GM12801 (cell line): ENCODE measurements around the gene CYTL1.

ENCODE experiments used
- TF ChIP-seq, protein P1 (sequence below): IDR thresholded peaks from one replicate; pipeline ENCODE4 v1.5.1; 2011; ENCODE audit warnings: control low read depth; ENCODE audit not compliant: insufficient read length; ENCODE audit errors: extremely low read depth

Gene CYTL1

DNA sequence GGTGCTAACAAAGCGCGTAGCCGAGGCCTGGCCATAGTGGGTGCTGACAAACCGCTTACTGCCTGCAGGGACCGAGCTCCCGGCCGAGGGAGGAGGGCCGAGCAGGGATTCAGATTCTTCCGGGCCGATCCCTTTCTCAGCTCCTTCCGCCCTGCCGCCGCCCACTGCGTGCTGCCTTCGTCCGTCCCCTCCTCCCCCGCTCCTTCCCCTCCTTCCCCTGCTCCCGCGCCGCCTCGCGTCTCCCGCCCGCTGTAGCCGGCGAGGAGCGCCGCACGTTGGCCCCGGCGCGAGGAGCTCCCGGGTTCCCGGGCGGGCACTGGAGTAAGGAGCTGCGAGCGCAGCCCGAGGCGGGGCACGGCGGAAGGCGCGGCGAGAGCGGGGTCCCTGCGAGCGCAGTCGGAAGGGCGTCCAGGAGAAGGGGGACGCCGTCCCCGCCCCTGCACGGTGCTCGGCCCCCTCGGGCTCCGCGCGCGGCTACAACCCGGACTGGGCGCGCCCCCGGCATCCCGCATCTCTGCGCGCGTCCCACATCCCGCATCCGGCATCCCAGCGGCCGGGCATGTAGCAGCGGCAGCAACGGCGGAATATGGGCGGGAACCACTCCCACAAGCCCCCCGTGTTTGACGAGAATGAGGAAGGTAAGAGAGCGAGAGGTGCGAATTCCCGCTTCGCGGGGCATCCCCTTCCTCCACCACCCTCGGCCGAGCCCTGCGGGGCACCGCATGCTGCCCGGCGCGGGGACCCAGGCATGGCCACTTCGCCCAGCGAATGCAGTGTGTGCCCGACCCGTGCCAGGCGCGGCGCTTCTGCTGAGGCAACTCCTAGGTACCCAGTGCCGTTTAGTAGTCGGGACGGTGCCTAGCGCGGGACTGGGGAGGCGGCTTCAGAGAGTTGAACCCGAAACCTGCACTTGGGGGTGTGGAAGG, 32.3 kb upstream of the CYTL1 start, which contains the start of gene STK32B:
Gene STK32B, plus strand, starts transcription at position 203 of the 926 bp plus-strand sequence.
- TF ChIP-seq, protein P1, sequence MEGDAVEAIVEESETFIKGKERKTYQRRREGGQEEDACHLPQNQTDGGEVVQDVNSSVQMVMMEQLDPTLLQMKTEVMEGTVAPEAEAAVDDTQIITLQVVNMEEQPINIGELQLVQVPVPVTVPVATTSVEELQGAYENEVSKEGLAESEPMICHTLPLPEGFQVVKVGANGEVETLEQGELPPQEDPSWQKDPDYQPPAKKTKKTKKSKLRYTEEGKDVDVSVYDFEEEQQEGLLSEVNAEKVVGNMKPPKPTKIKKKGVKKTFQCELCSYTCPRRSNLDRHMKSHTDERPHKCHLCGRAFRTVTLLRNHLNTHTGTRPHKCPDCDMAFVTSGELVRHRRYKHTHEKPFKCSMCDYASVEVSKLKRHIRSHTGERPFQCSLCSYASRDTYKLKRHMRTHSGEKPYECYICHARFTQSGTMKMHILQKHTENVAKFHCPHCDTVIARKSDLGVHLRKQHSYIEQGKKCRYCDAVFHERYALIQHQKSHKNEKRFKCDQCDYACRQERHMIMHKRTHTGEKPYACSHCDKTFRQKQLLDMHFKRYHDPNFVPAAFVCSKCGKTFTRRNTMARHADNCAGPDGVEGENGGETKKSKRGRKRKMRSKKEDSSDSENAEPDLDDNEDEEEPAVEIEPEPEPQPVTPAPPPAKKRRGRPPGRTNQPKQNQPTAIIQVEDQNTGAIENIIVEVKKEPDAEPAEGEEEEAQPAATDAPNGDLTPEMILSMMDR, result no peak

DNA sequence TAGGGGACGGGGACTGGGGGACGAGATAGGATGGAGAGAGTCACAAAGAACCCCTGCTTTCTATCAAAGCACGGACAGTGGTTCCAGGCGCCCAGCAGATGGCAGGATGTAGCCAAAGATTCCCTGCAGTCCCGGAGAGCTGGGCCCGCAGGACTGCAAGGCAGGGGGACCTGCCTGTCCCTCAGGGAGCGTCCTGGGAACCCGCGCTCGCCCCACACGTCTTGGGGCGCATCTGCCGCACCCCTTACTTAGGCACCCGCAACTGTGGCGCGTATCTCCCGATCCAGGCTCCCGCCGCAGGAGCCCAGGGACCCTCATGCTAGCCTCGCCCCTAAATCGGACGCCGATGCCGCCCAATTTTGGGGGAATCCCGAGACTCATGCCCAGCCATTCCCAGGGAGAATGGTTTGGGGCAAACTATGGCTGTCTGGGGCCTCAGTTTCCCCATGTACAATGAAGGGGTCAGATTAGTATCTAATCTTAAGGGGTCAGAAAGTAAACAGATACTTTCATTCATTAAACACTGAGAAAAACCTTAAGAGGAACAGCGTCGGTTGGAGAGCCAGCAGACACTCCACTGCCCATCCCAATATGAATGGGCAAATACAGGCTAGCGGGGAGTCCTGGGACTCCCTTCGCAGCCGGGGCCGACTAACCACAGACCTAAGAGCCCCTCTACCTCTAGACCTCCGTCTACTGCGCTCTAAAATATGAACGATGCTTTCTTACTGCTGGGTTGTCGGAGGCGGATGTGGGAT, 31.4 kb upstream of the CYTL1 start:
- TF ChIP-seq, protein P1, result no peak

DNA sequence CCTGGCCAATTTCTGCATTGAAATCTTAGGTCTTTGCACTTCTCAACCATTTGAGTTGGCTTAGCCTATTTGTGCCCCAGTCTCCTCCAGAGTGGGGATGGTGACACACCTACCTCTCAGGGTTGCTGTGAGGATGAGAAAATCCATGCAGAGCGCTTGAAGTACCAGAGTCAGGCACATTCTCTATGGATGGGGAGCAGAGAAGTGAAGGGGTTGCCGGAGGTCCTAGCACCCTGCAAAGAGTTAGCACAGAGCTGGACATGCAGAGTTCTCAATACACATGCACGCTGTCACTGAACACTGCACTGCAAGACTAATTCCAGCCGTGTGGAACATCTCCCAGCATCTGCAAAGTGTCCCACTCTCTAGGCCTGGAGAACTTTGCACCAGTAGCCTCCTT, 29.5 kb upstream of the CYTL1 start:
- TF ChIP-seq, protein P1, result no peak

DNA sequence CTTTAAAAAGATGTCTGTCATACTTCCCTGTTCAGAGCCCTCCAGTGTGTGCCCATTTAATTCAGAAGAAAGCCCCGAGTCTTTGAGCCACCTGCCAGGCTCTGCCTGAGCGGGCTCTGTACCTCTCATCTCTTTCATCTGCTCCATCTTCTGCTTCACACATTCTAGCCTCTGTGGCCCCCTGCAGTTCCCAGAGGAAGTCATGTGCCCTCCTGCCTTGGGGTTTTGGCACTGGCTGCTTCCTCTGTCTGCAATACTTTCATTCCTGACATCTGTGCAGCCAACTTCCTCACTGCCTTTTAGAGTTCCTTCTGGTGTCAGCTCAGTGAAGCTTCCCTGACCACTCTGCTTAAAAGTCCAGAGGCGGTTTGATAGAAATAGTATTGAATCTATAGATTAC, 25.8 kb upstream of the CYTL1 start:
- TF ChIP-seq, protein P1, result no peak

DNA sequence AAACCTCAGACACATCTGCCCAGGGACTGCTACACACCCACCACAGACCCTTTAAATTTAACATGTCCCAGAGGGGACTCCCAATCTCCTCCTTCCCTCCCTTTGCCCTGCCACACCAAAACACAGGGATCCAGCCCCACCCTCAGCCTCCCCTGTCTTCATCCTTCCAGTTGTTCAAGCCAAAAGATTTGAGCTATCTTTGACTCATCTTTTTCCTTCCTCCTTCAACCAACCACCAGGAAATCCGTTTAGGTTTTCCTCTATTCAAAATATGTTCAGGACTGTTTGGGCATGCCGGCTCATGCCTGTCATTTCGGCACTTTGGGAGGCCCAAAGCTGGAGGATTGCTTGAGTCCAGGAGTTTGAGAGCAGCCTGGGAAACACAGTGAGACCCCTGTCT, 25.1 kb upstream of the CYTL1 start:
- TF ChIP-seq, protein P1, result no peak

DNA sequence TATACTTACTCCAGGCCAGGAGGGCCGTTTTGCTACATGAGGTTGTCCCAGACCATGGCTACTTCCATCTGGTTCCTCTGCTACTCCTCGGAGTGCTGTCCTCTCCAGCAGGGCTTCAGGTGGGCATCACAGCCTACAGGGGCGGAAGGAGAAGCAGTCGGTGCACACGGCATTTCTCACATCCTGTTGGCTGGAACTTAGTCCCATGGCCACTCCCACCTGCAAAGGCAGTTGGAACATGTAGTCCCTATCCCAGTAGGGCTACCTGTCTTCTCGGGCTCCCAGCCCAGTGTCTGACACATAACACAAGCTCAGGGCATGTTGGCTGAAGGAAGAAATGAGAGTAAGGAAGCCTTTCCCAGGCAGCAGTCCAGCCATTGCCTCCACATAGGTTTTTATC, 24.3 kb upstream of the CYTL1 start:
- TF ChIP-seq, protein P1, result no peak

DNA sequence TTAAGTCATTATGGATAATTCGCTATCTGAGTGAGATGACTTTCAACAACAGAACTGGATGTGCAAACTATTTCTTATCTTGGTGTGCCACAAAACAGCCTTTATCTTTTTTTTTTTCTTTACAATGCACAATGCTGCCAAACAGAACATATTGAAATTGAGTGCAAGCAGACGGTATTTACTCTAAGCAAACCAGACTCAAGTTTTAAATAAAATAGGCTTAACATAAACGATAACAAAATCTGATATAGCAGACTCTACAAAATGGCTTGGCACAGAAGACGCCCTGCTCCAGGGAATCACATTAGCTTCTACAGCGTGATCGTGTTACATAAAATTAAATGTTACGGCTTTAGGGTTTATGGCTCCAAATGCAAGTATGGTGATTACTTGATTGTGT, 22.4 kb upstream of the CYTL1 start:
- TF ChIP-seq, protein P1, result no peak
